OCI-LY3 (cell line): ENCODE data around the gene FLRT1.

Experiments
- CTCF ChIP-seq: fragments of 200-600, 300-600 bp; sonication (generic); IDR thresholded peaks from 2 replicates; pipeline ENCODE4 v1.5.1; 2014; ENCODE audit warnings: antibody characterized with exemption, low read length, low read depth
- EZH2phosphoT487 ChIP-seq: fragments of 200-600 bp; shearing (Covaris generic); IDR thresholded peaks from 2 replicates; pipeline ENCODE4 v1.6.1; 2018; ENCODE audit warnings: antibody characterized with exemption, mixed run types, low read depth

DNA sequence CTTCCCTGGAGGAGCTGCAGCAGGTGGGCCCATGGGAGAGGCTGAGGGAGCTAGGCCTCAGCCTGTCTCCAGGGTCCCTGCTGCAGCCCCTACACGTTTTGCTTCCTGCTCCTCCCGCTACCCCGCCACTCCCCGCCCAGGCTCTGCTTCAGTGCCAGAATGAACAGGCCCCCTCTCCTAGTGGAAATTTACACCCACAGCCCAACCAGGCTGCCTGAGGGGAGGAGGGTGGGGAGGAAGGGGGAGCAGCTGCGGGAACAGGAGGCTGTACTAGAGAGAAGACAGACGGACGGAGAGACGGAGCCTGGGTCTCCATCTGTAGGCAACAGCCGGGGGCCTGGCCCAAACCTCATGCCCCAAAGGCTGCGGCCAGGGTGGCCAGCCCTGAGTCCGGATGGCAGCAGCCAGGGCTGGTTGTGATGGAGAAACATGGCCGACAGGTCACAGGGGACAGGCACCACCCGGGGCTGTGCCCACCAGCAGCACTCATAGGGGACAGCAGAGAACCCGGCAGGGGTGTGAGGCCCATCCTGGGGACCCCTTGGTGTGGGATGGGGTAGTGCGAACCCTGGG is 20.6 kb downstream of the FLRT1 start:
- TF ChIP-seq CTCF (no peak), EZH2phosphoT487 (no peak)
